ENCODE measurements around the gene SNX21.
"Not testable (repeated sequence)": the region's sequence is repeated elsewhere in the genome, so short reads cannot be mapped to it uniquely, and the experiment has no call there.

The SNX21 gene

GRCh38 chr20:45833030-45833882, at the start of gene SNX21:
SNX21 (plus strand) TSS chr20:45833799; CDS start chr20:45833920, 121 bp downstream.
- peak in 1 of 2 donors; percentile 21 for DNase-seq

DNA sequence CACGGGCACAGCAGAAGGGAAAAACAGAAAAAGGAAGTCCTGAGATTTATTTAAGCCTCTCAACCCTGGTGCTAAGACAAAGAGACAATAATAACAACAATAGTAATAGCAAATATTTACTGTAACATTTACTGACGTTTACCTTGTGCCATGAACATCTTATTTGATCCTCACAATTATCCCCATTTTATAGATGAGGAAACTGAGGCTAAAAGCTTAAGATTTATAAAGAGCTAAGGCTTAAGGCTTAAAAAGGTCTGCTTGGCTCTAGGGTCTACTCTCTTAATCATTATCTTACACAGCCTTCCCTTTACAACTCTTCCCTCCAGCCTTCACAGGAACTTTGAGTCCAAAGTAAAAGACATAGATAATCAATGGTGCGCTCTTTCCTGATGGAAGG, 45.2 kb upstream of the SNX21 start:
- no peak for DNase-seq

GRCh38 chr20:45792317-45793118, 41.1 kb upstream of the SNX21 start:
- no peak for DNase-seq

DNA sequence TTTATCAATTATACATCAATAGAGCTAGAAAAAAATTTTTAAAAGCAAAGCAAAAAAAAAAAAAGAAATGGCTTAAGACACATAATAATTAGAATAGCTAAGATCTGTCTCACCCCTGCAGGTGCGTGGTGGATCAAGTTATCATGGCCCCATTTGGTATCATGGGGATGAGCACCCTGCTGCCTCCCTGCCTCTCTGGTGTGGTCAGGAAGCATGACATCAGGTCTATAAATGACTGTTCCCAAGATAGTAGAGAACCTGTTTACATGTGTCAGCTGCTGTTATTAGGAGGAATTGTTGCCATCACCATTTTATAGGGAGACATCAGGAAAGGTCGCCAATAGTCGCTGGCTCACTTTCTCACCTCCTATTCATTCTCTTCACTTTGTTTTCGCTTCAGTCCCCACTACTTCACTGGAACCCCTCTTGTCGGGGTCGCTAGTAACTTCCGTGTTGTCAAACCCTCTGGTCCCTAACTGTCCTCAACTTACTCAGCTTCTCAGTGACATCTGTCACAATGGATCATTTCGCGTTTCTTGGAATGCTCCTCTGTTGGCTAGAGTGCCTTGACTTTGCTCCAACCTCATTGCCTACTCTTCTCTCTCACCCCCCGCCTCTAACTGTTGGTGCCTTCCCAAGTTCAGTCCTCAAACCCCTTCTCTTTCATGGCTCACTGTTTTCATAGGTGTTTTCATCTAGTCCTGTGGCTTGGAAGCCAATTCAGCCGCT, 37.1 kb upstream of the SNX21 start:
- no peak for DNase-seq

- DNase-seq = not testable (repeated sequence)
Observed at GRCh38 chr20:45797510-45797909, 36.1 kb upstream of the SNX21 start.

DNA sequence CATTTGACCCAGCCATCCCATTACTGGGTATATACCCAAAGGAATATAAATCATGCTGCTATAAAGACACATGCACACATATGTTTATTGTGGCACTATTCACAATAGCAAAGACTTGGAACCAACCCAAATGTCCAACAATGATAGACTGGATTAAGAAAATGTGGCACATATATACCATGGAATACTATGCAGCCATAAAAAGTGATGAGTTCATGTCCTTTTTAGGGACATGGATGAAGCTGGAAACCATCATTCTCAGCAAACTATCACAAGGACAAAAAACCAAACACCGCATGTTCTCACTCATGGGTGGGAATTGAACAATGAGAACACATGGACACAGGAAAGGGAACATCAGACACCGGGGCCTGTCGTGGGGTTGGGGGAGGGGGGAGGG, 35.6 kb upstream of the SNX21 start:
- not testable (repeated sequence) for DNase-seq

DNA sequence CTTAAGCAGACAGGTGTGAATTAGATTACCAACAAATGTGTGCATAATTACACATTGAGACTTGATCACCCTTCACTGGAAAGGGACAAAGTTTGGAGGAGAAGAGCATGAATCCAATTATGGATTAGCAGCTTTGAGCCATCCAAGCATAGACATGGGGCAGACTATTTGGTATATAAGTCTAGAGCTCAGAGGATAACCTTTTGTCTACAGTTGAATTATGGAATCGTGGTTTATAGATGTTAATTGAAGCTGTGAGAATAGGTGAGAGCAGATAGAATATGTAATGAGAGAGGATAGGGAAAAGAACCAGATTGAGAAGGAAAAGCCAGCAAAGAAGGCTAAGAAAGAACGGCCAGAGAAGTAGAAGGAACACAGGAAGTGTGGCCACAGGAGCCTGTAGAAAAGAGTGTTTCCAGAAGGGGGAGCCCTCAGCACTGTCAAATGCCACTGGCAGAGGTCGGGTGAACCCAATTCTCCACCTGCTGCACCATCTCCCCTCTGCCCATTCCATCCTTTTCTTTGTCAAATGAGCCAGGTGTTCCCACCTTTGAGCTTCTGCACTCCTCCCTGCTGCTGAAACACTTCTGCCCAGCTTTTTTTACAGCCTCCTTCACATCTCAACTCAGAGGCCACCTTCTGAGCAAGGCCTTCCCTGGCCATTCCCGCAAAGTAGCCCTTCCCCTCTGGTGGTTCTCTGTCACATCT, 34.5 kb upstream of the SNX21 start:
- peak; percentile 54 to 55 for DNase-seq

DNA sequence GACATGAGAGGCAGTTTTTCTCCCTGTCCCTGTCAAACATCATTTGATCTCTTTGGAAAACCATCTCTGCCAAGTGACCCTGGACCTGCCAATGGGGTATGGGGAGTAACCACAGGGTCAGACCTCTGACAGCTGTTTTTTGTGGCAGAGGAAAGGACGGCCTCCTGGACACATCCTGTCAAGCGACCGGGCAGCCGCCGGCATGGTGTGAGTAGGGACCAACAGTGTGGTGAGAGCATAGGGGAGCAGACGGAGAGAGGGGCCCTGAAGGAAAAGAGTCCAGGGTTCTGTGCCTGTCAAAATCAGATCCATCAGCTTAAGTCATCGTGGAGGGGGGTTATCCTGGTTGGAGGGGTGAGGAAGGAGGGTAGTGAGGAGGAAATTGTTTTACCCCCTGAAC, 31.7 kb upstream of the SNX21 start:
- no peak for DNase-seq

DNA sequence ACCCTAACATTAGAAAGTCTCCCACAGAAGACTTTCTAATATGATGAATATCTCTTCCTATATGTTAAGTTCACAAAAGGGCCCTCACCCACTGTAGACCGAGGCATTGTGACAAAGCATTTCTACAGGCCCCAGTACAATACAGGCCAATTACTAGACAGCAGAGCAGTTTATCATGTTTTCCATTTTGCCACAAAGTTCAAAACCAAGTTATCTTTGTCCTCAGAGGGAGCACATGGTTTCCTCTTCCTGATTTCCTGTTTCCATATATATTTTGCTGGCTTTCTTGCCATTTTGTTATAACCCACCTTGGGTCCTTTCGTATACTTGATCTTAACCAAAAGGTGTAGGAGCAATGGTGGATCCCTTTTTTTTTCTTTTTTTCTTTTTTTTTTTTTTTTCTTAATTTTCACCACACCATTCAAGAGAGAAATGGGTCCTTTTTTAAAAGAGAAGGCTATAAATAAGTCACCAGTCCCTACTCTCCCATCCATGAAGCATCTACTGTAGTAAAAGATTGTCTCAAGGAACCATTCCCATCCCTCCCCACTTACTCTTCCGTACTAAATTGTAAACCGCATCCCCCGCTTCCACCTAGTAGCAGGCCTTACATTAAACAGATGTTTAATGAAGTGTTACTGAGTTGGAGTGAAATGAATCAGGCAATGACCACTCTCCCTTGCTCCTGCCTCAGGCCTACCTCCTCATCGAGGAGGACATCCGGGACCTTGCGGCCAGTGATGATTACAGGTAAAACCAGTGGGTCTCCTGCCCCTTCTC, 23.2 kb upstream of the SNX21 start:
- DNase-seq = no peak

GRCh38 chr20:45812157-45813005, 21.2 kb upstream of the SNX21 start, which contains the start of gene UBE2C:
UBE2C (plus strand) TSS chr20:45812644; CDS start chr20:45812696, 52 bp downstream.
- DNase-seq = peak; percentile 89 to 92

GRCh38 chr20:45813006-45813340, 20.6 kb upstream of the SNX21 start:
- no peak for DNase-seq

- DNase-seq = no peak
Observed at GRCh38 chr20:45813489-45813888, 20.1 kb upstream of the SNX21 start.

- no peak for DNase-seq
Observed at GRCh38 chr20:45814314-45814713, 19.3 kb upstream of the SNX21 start.

DNA sequence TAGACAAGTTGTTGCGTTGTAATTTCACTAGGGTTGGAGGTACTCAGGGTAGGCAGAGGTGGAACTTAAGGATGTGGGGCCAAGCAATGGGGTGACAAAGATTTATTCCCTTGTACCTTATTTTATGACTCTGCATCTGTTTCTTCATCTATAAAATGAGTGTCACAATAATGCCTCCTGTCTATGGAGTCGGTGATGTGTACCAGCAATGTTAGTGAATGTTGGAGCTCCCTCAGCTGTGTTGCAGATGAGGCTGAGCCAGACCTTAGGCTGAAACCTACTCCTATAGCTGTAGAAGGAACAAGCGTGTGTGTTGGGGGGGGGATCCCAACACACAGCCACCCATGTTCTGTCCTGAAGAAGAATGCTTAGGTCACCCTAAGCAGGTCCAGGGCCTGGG, 16.6 kb upstream of the SNX21 start:
- DNase-seq = no peak

GRCh38 chr20:45817376-45818194, 16.0 kb upstream of the SNX21 start:
- DNase-seq = no peak

GRCh38 chr20:45818239-45818638, 15.4 kb upstream of the SNX21 start:
- no peak for DNase-seq

DNA sequence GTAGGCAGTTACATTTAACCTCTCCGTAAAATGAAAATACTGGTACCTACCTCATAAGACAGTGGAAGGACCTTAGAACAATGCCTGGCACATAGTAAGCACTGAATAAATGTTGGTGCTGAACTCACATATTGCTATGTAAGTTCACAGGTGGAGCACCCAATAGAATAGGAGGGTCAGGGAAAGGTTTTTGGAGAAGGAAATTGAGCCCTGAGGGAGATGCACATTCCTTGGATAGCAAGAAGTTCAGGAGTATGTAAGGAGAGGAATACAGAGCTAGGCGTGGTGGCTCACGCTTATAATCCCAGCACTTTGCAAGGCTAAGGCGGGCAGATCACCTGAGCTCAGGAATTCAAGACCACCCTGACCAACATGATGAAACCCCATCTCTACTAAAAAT, 14.1 kb upstream of the SNX21 start:
- no peak for DNase-seq

- no peak for DNase-seq
Observed at GRCh38 chr20:45821947-45822346, 11.7 kb upstream of the SNX21 start.

DNA sequence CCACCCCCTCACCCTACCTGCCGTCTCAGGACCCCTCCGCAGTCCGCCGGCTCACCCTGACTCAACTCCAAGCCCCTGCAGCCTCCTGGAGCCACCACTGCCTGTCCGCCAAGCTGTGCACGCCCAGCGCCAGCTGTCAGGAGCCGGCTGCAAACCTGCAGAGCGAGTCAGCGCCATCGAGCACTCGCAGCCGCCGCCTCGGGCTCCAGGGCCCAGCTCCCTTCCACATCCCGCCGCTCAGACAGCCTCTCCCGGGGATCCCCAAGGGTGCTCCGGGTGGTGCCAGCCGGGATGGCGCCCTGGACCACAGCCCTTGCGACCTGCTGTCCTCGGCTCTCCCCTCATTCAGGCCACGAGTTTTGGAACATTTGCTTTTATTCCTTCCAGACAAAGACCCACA, 10.7 kb upstream of the SNX21 start:
- no peak for DNase-seq

All from stimulated activated CD4-positive, alpha-beta T cell treated with anti-CD3 and anti-CD28 coated beads, Interleukin-2, amount 100 ng/mL, for 48 hours (primary cell).